T-helper 22 cell (primary cell): Measurements from ENCODE around the gene SATB1.
"Not testable (repeated sequence)": the region's sequence is repeated elsewhere in the genome, so short reads cannot be mapped to it uniquely, and the experiment has no call there.

Experiments used
- DNase-seq: peaks from one replicate; pipeline ENCODE4 v3.0.0-alpha.2; 2020; ENCODE audit warnings: low read depth

The SATB1 gene

DNA sequence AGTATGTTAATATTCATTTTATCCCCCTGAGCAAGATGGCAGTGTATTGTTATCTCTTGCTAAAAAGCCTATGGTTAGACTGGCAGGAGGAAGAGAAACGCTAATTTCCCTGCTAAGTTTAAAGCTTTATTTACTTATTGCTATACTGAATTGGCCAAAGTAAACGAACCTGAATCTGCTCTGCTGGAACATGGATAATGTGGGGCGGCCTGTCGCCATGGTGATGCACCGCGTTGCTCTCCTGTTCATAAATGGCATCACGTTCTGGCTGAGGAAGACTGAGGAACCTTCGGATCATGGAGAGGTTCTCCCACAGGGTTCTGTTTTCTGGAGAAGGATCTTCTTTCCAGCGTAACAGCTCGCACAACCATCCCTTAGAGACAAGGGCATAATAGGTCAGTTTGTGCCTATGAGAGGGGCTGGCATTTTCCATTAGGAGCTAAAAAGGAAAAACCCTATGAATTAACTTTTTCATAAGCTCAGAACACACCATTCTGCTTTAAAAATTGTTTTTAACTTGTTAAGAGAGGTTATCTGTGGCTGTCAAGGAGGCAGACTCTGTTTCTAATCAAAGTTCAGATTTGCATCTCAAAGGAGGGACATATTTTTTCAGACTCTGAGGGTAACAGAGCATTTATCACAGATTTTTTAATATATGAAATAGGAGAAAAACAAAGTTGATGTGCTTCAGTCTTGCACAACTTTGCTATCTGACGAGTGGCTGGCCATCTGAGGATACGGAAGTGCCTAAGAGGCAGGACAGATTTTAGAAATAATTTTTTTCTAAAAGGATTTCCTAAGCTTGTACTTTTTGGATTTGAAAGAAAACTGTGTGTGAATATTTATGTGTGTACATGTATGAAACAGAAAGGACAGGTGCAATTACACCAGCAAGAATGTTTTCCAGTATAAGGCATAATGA is 73.1 kb downstream of the SATB1 start:
- DNase-seq: no peak

DNA sequence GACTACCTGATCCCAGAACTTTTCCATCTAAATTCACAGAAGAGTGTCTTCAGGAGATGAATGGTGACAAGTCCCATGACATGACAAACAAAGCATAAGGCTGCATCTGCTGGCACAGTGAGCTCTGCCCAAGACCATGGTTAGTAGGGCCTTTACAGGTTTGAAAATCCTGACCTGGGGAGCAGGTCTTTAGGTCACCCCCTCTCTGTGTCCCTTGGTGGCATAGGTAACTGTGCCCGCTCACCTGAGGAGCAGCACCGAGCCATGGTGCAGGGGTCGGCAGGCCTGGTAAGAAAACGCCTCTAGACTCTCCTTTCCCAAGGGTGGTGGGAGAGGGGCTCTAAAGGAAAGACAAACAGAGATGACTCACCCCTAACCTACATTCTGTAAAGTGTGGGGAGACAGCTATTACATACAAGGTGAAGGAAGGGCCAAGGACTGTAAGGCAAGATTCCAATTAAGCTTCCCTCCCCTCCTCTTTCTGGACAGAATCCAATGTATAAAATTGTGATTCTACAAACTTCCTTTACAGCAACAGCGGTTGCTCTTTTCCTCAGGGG is 74.0 kb downstream of the SATB1 start:
- DNase-seq: no peak

DNA sequence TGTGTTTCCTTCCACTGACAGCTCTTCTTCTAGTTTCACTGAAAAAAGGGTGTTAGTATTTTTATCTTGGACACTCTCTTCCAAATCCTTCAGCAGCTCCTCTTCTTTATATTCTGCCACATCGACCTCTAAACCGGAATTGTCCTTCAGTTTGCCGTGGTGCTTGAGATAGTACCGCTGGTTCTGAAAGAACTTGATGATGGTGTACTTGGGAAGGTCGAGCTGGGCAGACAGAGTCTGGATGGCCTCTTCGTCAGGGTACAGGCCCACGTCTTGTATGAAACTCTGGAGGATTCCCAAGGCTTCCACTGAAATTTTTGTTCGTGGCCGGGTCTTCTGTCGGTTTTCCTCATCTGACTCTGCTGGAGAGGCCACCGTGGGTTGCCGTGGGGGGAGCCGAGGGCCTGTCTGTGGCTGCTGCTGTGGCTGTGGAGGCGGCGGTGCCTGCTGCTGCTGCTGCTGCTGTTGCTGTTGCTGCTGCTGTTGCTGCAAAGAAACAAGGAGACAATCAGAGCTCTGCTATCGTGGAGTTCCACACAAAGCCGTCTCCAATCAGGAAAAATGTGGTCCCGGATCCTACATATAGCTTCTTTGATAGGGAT is 75.8 kb downstream of the SATB1 start:
- no peak for DNase-seq

DNA sequence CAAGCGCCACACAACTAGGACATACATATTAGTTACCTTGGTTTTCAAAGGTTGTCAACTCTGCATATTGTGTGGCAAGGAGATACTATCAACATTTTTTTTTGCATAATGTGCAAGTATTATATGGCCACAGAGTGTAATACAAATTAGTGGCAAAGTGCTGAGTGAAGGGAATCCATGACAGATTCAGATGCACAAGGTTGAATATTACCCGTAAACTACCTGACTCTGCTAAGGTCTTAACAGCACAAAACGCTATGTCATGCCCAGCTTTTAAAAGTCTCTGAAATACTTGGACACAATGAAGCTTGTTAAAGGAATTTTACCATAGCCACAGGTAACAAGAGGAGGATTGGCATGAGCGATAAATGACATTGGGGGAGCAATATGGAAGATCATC is 79.0 kb downstream of the SATB1 start:
- DNase-seq: no peak

DNA sequence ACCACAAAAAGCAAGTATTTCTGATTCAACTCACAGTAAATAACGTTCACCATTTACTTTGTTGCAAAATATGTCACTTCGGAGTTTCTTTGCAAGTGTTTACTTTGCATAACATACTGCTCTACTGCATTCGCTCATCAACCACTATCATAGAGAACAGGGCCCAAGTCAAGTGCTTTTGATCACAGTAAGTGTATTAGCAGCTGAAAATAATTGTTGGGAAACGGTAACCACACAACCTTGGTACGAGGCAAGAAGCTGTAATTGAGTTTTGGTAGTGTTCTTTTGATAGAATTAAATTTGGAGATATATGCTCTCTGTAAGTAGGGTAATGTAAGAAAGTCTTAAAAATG is 80.1 kb downstream of the SATB1 start:
- no peak for DNase-seq

DNA sequence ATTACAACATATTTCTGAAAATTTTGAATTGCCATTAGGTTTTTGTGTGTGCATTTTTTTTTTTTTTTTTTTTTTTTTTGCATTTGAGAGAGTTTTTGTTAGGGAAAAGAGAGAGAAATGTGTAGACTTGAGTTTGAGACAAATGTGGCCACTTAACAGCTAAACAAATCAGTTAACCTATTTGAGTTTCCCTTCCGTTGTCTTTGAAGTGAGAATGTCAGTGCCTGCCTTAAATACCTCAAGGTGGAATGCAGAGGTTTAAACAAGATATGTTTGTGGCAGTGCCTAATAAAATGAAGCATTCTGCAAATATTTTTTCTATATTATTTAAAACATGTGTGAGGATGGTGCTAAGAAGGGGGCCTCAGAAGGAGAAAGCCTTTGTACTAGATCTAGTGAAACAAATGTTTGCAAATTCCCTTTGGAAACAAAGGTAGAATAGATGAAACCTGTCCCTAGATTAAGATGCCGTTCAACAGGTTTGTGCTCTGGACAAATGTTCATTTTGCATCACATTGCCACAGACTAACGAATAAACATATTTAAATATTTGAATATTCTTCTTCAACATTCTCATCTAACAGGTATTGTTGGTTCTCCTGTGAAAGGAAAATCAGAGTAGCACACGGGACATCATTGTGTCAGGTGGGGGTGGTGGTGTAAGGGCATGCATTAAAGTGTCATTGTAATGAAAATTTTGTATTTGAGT is 80.7 kb downstream of the SATB1 start:
- no peak for DNase-seq

DNA sequence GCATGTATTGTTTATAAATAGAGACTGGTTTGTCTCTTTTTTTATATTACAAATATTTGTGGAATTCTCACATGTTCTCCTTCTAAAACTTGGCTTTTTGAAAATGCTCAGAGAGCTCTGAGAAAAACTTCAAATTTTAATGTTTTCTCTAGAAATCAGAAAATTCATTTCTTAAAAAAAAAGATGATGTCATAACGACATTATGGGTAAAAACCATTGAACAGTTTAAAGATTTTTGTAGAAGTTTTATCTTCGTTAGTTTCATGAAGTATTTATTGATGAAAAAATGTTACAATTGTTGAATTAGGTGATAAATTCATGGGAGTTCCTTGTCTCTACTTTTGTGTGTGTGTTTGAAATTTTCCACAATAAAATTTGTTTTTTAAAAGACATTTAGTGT is 81.3 kb downstream of the SATB1 start:
- DNase-seq: no peak

DNA sequence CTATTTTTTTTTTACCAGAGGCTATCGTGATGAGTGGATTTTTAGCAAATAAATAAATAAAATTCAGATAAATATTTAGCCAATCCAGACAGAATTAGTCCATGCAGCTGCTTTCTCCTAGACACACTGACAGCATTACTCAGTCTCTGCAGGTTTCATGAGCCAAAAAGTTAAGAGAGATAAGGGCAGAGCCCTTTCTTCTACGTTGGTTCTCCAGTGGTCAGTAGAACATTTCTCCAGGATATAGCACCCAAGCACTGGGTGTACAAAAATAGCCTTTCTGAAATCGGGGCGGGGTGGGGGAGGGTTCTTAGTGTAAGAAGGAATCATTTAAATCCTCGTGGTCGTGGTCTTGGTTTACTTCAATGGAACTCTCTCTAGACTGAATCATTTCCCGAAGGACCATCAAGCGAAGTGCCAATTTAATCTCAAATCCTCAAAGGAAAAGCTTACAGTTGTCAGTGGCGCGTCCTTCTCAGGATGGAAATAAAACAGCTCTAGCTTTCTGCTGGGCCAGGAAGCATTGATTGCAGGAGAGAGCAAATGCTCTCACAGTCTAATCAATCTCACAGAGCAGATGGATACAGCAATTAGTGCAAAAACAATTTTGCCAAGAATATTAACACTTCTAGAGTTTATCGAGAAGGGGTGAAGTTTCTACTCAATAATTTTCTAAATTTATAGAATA is 86.2 kb downstream of the SATB1 start:
- DNase-seq: no peak

DNA sequence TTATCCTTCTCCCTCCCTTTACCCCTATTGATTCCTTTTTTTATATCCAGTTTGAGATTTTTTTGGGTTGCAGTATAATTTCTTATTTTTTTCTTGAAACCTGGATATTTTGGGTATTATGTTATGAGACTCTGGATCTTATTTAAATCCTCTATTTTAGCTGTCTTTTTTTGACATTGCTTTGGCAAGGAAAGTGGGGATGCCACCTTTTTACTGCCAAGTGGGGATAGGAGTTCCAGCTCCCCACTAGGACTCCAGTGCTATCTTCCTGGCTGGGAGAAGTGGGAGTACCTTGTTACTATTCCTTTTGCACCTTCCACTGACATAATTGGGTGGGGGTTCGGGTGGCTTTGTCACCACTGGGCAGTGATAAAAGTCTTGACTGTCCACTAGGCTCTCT is 87.9 kb downstream of the SATB1 start:
- DNase-seq: no peak

DNA sequence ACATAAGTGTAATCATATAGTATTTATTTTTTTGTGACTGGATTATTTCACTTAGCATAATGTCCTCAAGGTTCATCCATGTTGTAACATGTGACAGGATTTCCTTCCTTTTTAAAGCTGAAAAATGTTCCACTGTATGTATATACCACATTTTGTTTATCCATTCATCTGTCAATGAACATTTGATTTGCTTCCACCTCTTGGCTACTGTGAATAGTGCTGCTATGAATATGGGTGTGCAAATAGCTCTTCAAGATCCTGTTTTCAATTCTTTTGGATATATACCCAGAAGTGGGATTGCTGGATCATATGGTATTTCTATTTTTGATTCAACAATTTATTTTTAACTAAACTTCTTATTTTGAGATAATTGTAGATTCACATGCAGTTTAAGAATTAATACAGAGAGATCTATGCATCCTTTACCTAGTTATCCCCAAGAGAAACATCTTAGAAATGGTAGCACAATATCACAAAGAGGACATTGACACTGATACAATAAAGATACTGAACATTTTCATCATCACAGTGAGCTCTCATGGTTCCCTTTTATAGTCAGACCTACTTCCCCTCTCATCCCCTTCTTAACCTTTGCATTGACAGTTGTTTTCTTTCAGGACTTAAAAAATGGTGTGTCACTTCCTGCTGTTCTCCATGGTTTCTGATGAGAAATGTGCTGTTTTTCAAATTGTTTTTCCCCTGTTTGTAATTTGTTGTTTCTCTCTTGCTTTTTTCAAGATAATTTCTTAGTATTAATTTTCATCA is 90.1 kb downstream of the SATB1 start:
- no peak for DNase-seq

DNA sequence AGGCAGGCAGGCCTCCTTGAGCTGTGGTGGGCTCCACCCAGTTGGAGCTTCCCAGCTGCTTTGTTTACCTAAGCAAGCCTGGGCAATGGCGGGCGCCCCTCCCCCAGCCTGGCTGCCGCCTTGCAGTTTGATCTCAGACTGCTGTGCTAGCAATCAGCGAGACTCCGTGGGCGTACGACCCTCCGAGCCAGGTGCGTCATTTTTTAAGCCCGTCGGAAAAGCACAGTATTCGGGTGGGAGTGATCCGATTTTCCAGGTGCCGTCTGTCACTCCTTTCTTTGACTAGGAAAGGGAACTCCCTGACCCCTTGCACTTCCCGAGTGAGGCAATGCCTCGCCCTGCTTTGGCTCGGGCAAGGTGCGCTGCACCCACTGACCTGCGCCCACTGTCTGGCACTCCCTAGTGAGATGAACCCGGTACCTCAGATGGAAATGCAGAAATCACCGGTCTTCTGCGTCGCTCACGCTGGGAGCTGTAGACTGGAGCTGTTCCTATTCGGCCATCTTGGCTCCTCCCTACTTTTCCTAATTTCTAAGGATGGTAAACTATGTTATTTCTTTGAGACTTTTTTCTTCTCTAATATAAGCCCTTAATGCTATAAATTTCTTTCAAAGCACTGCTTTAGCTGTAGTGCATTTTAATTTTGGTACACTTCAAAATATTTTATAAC is 94.2 kb downstream of the SATB1 start:
- not testable (repeated sequence) for DNase-seq

DNA sequence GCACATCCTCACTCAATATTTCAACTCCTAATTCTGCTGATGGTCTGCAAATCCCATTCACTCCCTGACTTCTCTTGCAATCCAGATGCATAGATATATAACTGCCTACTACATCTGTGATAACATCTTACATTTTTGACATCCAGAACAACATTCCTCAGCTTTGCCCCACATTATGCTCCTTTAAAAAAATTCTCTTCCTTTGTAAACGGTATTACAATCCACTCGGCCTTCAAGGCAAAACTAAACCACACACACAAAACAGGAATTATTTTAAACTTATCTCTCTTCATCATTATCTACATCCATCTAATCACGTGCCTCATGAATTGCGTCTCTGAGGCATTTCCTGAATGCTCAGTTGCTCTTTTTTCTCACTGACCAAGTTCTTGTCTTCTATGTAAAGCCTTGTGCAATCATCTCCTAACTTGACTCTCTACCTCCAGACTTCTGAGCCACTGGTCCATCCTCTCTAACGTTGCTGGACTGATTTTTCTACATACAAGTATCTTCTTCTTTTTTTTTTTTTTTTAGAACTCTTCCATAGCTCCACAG is 117.0 kb downstream of the SATB1 start:
- no peak for DNase-seq

DNA sequence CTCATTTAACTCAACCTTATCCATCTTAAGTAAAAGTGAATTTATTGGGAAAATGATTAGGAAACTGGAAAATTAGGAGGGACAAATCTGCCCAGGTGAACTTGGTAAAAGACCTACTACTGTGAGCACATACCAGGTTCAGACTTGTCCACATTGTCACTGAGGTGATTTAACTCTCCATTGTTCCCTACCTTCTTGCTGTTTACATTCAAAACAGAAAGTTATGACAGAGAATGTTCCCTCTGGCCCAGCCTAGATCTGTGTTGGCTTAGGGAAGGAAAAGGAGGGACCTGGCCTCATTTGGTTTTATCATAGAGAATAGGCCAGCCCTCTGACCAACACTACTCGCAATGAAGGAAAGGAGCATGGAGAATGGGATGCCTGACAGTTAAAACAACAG is 117.6 kb downstream of the SATB1 start:
- no peak for DNase-seq

DNA sequence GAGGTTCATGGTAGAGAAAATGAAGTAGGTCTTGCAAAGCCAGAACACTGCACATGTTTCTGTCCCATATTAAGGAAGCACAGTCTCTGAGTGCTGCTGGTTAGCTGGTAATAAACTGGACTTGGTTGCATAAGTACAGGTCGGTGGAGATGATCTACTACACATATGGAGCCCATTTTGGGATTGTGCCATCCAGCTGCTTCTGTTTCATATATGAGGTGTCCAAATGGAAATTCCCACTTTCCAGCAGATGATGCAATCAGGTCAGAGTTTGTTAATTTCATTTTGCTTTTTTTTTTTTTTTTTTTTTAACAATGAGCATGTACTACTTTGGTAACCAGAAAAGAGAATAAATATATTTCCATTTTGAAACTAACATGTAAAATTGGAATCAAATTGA is 122.6 kb downstream of the SATB1 start:
- no peak for DNase-seq

DNA sequence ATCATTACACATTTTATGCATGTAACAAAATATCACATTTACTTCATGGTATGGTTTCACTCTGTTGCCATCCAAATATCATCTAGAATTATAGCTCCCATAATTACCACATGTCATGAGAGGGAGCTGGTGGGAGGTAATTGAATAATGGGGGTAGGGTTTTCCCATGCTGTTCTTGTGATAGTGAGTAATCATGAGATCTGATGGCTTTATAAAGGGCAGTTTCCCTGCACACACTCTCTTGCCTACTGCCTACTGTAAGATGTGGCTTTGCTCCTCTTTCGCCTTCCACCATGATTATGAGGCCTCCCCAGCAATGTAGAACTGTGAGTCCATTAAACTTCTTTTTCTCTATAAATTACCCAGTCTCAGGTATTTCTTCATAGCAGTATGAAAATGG is 123.4 kb downstream of the SATB1 start:
- DNase-seq: no peak

DNA sequence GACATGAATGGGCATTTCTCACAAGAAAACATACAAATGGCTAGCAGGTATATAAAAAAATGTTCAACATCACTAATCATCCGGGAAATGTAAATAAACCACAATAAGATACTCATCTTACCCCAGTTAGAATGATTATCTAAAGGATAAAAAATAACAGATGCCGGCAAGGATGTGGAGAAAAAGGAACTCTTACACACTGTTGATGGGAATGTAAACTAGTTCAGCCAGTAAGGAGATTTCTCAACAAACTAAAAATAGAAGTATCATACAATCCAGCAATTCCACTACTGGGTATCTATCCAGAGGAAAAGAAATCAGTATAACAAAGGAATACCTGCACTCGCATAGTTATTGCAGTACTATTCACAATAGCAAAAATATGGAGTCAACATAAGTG is 124.2 kb downstream of the SATB1 start:
- DNase-seq: no peak

DNA sequence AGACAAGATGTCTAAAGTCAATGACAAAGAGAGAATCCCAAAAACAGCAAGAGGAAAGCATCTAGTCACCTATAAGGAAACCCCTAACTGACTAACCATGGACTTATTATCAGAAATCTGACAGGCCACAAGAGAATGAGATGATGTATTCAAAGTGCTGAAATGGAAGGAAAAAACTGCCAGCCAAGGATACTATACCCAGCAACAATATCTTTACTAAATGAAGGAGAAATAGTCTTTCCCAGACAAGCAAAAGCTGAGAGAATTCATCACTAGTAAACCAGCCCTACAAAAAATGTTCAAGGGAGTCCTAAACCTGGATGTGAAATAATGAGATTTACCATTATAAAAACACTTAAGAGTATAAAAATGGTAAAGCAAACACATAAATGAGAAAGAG is 128.0 kb downstream of the SATB1 start:
- no peak for DNase-seq
